Activated CD8-positive, alpha-beta T cell treated with anti-CD3 and anti-CD28 coated beads for 36 hours (primary cell): Measurements from ENCODE around the gene CTDSPL. TPM values are rescaled to one million over a fixed set of nuclear protein-coding genes. Genes with fewer than 3 reads are reported as not detected.

Source experiments
- ATAC-seq: fragments of 200-7000 bp; cut with Tn5 transposase; one replicate; pipeline ENCODE4 v1.10.0; 2021; ENCODE audit warnings: mild to moderate bottlenecking, moderate library complexity
- CTCF ChIA-PET: fragments of 350-600 bp; sonication (Branson Sonifier 250); formaldehyde crosslinking; loops from one replicate; lab custom pipeline; 2021; ENCODE audit warnings: antibody characterized with exemption; lab: Charles Lee
- POLR2A ChIA-PET: fragments of 350-600 bp; sonication (Branson Sonifier 250); formaldehyde crosslinking; loops from one replicate; lab custom pipeline; 2021; ENCODE audit warnings: antibody characterized with exemption; lab: Charles Lee
- DNase-seq: peaks from one replicate; pipeline ENCODE4 v3.0.0-alpha.2; 2020
- H3K27ac Mint-ChIP-seq: one replicate; pipeline ENCODE4 v1.8.0; 2021; ENCODE audit warnings: mild to moderate bottlenecking, mixed read lengths
- H3K27me3 Mint-ChIP-seq: one replicate; pipeline ENCODE4 v1.8.0; 2021; ENCODE audit warnings: mixed read lengths
- H3K36me3 Mint-ChIP-seq: one replicate; pipeline ENCODE4 v1.8.0; 2021; ENCODE audit warnings: low read depth, mixed read lengths
- H3K4me1 Mint-ChIP-seq: one replicate; pipeline ENCODE4 v1.8.0; 2021; ENCODE audit warnings: low read depth, mixed read lengths
- H3K4me3 Mint-ChIP-seq: one replicate; pipeline ENCODE4 v1.8.0; 2021; ENCODE audit warnings: mild to moderate bottlenecking, moderate library complexity, mixed read lengths
- H3K9me3 Mint-ChIP-seq: one replicate; pipeline ENCODE4 v1.8.0; 2021; ENCODE audit warnings: mixed read lengths
- intact Hi-C: fragments of 100-400 bp; cut with micrococcal nuclease; formaldehyde crosslinking; loops from one replicate; pipeline ENCODE4 v1.10.0; 2022
- total RNA-seq, 2 experiments: library from RNA; stranded (reverse); gene quantifications; one replicate each; pipeline ENCODE4 v1.2.3, GENCODE V29; 2021
- TF ChIP-seq, protein P1 (sequence below): fragments of 200-600 bp; IDR thresholded peaks from one replicate; pipeline ENCODE4 v1.8.0; 2022; ENCODE audit warnings: antibody characterized with exemption, mild to moderate bottlenecking

Gene CTDSPL
- total RNA-seq, 2 experiments from 2014 or later: 1.2 to 1.7 TPM

DNA sequence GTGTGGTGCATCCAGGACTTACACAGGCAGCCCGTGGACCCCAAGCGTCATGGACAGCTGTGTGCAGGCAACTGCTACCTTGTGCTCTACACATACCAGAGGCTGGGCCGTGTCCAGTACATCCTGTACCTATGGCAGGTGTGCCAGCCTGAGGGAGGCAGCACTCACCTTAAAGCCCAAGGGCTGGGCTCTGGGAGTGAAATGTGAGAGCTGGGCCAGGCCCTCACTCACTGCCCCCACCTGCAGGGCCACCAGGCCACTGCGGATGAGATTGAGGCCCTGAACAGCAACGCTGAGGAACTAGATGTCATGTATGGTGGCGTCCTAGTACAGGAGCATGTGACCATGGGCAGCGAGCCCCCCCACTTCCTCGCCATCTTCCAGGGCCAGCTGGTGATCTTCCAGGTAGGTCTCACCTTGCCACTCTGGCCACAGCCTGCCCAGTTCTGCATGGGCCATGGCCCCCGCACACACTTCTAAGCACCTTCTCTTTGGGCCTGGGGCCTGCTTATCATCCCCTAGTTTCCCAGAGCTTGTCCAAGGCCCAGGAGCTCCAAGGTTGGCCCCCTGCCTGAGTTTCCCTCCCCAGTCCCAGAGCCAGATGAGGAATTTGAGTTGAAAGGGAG lies 139.9 kb downstream of the CTDSPL start:
- Mint-ChIP-seq H3K36me3 (peaks cover 32% of the 10 kb centered on the region), H3K4me3 (no peak overlapping the region), H3K4me1 (peaks cover 42% of the 10 kb centered on the region), H3K27ac (no peak overlapping the region), H3K27me3 (no peaks in the 10 kb centered on the region), H3K9me3 (no peaks in the 10 kb centered on the region)
- ATAC-seq: no peak
- intact Hi-C loops: no loop called here
- ChIA-PET CTCF (interaction anchor here (0.5 to 4.1 kb wide), 3 partner anchors 20 to 702 kb away, joined by 5 to 35 read pairs (median 21); no protein-coding TSS in a partner anchor), POLR2A (interaction anchor here (0.6 to 2.2 kb wide), 4 partner anchors 9 to 212 kb away, joined by 3 to 8 read pairs (median 3); partner anchors contain the start of gene PLCD1)
- TF ChIP-seq, protein P1, sequence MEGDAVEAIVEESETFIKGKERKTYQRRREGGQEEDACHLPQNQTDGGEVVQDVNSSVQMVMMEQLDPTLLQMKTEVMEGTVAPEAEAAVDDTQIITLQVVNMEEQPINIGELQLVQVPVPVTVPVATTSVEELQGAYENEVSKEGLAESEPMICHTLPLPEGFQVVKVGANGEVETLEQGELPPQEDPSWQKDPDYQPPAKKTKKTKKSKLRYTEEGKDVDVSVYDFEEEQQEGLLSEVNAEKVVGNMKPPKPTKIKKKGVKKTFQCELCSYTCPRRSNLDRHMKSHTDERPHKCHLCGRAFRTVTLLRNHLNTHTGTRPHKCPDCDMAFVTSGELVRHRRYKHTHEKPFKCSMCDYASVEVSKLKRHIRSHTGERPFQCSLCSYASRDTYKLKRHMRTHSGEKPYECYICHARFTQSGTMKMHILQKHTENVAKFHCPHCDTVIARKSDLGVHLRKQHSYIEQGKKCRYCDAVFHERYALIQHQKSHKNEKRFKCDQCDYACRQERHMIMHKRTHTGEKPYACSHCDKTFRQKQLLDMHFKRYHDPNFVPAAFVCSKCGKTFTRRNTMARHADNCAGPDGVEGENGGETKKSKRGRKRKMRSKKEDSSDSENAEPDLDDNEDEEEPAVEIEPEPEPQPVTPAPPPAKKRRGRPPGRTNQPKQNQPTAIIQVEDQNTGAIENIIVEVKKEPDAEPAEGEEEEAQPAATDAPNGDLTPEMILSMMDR: no peak
- DNase-seq: no peak

DNA sequence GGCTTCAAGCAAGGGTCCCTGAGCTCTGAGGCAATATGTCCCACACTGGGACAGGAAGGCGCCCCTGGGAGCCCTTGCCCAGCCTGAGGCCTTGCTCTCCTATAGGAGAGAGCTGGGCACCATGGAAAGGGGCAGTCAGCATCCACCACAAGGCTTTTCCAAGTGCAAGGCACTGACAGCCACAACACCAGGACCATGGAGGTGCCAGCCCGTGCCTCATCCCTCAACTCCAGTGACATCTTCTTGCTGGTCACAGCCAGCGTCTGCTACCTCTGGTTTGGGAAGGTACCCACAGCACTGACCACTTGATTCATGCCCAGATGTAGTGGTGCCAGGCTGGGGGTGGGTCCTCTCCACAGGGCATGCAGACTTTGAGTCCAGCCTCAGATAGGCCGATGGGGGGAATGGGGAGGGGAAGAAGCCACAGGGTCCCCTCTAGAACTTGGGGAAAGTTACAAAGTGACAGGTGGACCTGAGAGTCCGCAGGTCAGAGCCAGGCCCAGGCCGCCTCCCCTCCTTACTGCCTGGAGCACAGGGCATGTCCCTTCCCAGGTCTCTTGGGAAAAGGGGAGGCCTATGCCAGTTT lies 140.7 kb downstream of the CTDSPL start:
- intact Hi-C loops: no loop called here
- Mint-ChIP-seq H3K27ac (no peak overlapping the region), H3K36me3 (peaks cover 25% of the 10 kb centered on the region), H3K27me3 (no peaks in the 10 kb centered on the region), H3K9me3 (no peaks in the 10 kb centered on the region), H3K4me1 (peaks cover 34% of the 10 kb centered on the region), H3K4me3 (no peak overlapping the region)
- ChIA-PET POLR2A (interaction anchor here (2.2 kb wide), 1 partner anchor 8 kb away, joined by 8 read pairs; no protein-coding TSS in a partner anchor), CTCF (interaction anchor here (3.3 to 4.1 kb wide), 2 partner anchors 19 to 28 kb away, joined by 21 to 35 read pairs; no protein-coding TSS in a partner anchor)
- no peak for ATAC-seq
- TF ChIP-seq, protein P1: no peak
- DNase-seq: no peak

DNA sequence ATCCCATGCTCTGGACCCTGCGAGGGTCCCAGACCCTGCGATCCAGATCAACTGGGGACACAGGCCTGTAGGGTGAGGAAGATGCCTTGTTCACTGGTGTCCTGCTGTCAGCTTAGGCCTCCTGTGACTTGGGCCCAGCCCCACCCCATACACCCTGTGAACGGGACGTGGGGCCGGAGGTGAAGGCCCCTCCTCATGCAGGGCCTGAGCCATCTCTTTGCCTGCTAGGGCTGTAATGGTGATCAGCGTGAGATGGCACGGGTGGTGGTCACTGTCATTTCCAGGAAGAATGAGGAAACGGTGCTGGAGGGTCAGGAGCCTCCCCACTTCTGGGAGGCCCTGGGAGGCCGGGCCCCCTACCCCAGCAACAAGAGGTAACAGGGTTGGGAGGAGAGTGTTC lies 141.3 kb downstream of the CTDSPL start:
- Mint-ChIP-seq H3K27ac (peak overlapping the region; percentile 58), H3K36me3 (peaks cover 25% of the 10 kb centered on the region), H3K4me3 (no peak overlapping the region), H3K27me3 (no peaks in the 10 kb centered on the region), H3K4me1 (peaks cover 31% of the 10 kb centered on the region), H3K9me3 (no peaks in the 10 kb centered on the region)
- CTCF ChIA-PET: interaction anchor here (1.0 to 4.1 kb wide), 8 partner anchors 18 to 147 kb away, joined by 3 to 35 read pairs (median 7); no protein-coding TSS in a partner anchor
- ATAC-seq (no peak), DNase-seq (no peak)
- POLR2A ChIA-PET: interaction anchor here (1.2 kb wide), 1 partner anchor 36 kb away, joined by 4 read pairs; the partner anchor contains the start of gene DLEC1
- intact Hi-C loops: no loop called here
- TF ChIP-seq, protein P1: no peak

DNA sequence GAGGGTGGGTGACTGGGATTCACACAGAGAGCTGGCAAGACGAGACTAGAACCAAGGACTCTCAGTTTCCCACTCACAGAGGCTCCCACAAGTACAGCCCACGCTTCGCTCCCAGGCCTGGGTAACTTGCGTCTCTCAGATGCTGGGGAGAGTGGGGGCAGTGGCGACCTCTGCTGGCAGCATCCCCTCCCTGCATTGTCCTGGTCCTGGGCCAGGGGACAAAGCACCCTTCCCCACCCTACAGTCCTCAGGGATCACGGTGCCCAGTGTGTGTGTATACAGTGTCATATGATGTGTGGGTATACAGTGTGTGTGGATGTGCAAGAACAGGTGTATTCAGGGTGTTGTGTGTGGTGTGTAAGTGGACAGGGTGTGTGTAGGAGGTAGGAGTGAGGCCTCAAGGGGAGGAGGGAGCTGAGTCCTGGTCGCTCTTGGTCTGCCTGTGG lies 141.7 kb downstream of the CTDSPL start:
- DNase-seq (peak; percentile 82), ATAC-seq (peak; percentile 60)
- TF ChIP-seq, protein P1: peak; percentile 80
- Mint-ChIP-seq H3K36me3 (peaks cover 20% of the 10 kb centered on the region), H3K9me3 (no peaks in the 10 kb centered on the region), H3K4me1 (peaks cover 27% of the 10 kb centered on the region), H3K27me3 (no peaks in the 10 kb centered on the region), H3K27ac (peak overlapping the region; percentile 66), H3K4me3 (no peak overlapping the region)
- intact Hi-C loops: no loop called here
- ChIA-PET CTCF (interaction anchor here (0.8 to 4.1 kb wide), 16 partner anchors 10 to 148 kb away, joined by 3 to 35 read pairs (median 6); partner anchors contain the start of genes ACAA1 and DLEC1), POLR2A (interaction anchor here (1.2 kb wide), 1 partner anchor 36 kb away, joined by 4 read pairs; the partner anchor contains the start of gene DLEC1)
